ENCODE results near the gene UXT. TPM values are rescaled to one million over a fixed set of nuclear protein-coding genes. Genes with fewer than 3 reads are reported as not detected.

UXT gene
- polyA plus RNA-seq, 1 of the 3 experiments (the other 2 are of a cell fraction) = 205 TPM

- no peaks in the 10 kb centered on the region for H3K9me2 ChIP-seq
- peaks cover 7% of the 10 kb centered on the region; the same call in 1 of the 2 replicates for H3K79me2 ChIP-seq (ENCODE audit: insufficient read depth)
- ChIA-PET CTCF (no interaction called here), POLR2A (no interaction called here)
- H3F3A ChIP-seq (replicated peaks; ENCODE audit: insufficient read depth) = peaks cover 9% of the 10 kb centered on the region
- peak overlapping the region; percentile 48 to 61 for H3K4me3 ChIP-seq (ENCODE audit: low read depth in 2 of 2, low read length in 1 of 2)
- H3K9me3 ChIP-seq = no peaks in the 10 kb centered on the region
- H3K27ac ChIP-seq (ENCODE audit: low read depth in 2 of 2, low read length in 1 of 2) = peak overlapping the region; percentile 80 to 96
- 0 out of 4 replicates have a peak, but pooled peaks cover 0 to 5% of the 10 kb centered on the region in 2 experiments for H3K4me1 ChIP-seq (ENCODE audit: control insufficient read depth in 1 of 2, insufficient read depth in 2 of 2, low read depth in 1 of 2, low read length in 1 of 2)
- H4K20me1 ChIP-seq (ENCODE audit: insufficient read depth) = no peaks in the 10 kb centered on the region
- TF ChIP-seq CHD2 (IDR thresholded peaks at IDR 0.05; ENCODE audit: low read length, partially characterized antibody) (peak; percentile 13), NRF1 (IDR thresholded peaks at IDR 0.05; ENCODE audit: low read depth, low read length) (peak; percentile 62), EP300 (IDR thresholded peaks at IDR 0.05; ENCODE audit: borderline replicate concordance in 1 of 2, low read depth in 1 of 2, low read length in 1 of 2) (no peak), USF1 (IDR thresholded peaks at IDR 0.05; ENCODE audit: borderline replicate concordance, low read depth) (no peak), MXI1 (IDR thresholded peaks at IDR 0.05; ENCODE audit: low read depth, low read length) (no peak)
- H3K4me2 ChIP-seq = peak overlapping the region; percentile 54
- peak overlapping the region; percentile 87 for H3K9ac ChIP-seq
- no peak overlapping the region; the same call in 1 of the 2 replicates for H2AFZ ChIP-seq (ENCODE audit: low read depth)
- H3K36me3 ChIP-seq (replicated peaks in 1 of 2; ENCODE audit: control insufficient read depth in 1 of 2, insufficient read depth in 2 of 2, low read length in 1 of 2) = peaks cover 7 to 10% of the 10 kb centered on the region in 2 experiments
- H3K27me3 ChIP-seq (ENCODE audit: insufficient read depth) = no peaks in the 10 kb centered on the region; the same call in 1 of the 2 replicates
- WGBS (ENCODE audit: low lambda C conversion rate) = 32% methylated on average over 13 of the region's 13 CpGs
- no peak for DNase-seq
These were observed 688 bp downstream of the UXT start for GRCh38 chrX:47658301-47658683.

GRCh38 chrX:47651043-47651905 lies 7.7 kb downstream of the UXT start:
- no peak for DNase-seq
- WGBS (ENCODE audit: low lambda C conversion rate) = 21% methylated on average over 19 of the region's 19 CpGs
- Histone ChIP-seq H3K4me1 (ENCODE audit: control insufficient read depth in 1 of 2, insufficient read depth in 2 of 2, low read depth in 1 of 2, low read length in 1 of 2) (peaks cover 4 to 8% of the 10 kb centered on the region in 2 experiments; a peak in 1 of 4 replicates), H3K4me3 (ENCODE audit: low read depth in 2 of 2, low read length in 1 of 2) (peak overlapping the region; percentile 38 to 44), H3K9me3 (no peaks in the 10 kb centered on the region), H3K27me3 (ENCODE audit: insufficient read depth) (peaks cover 9% of the 10 kb centered on the region; the same call in 1 of the 2 replicates), H2AFZ (ENCODE audit: low read depth) (0 out of 2 replicates have a peak overlapping the region, but pooled peaks have one; percentile 29), H3K4me2 (peak overlapping the region; percentile 71), H3F3A (replicated peaks; ENCODE audit: insufficient read depth) (no peaks in the 10 kb centered on the region), H3K79me2 (ENCODE audit: insufficient read depth) (peaks cover 14% of the 10 kb centered on the region; the same call in 1 of the 2 replicates), H3K9ac (peak overlapping the region; percentile 49; the same call in 1 of the 2 replicates), H3K27ac (ENCODE audit: low read depth in 2 of 2, low read length in 1 of 2) (peak overlapping the region; percentile 51 to 60), H3K36me3 (replicated peaks in 1 of 2; ENCODE audit: control insufficient read depth in 1 of 2, insufficient read depth in 2 of 2, low read length in 1 of 2) (peaks cover 5 to 10% of the 10 kb centered on the region in 2 experiments), H3K9me2 (no peaks in the 10 kb centered on the region), H4K20me1 (ENCODE audit: insufficient read depth) (no peaks in the 10 kb centered on the region)
- no peak for TF ChIP-seq TEAD4 (IDR thresholded peaks at IDR 0.05; ENCODE audit: borderline replicate concordance, insufficient read depth)
- no peak for TF ChIP-seq GATA2 (CRISPR knock-in tag; IDR thresholded peaks at IDR 0.05)
- no peak for TF ChIP-seq POLR2AphosphoS5 (IDR thresholded peaks at IDR 0.05; ENCODE audit: low read depth, low read length)
- no peak for TF ChIP-seq NFIC (IDR thresholded peaks at IDR 0.05; ENCODE audit: borderline replicate concordance)
- TF ChIP-seq REST (IDR thresholded peaks at IDR 0.05; ENCODE audit: low read depth, low read length) = no peak
- TF ChIP-seq USF1 (IDR thresholded peaks at IDR 0.05; ENCODE audit: borderline replicate concordance, low read depth) = no peak
- CTCF ChIA-PET = interaction anchor here (0.8 kb wide), 1 partner anchor 13 kb away, joined by 4 read pairs; no protein-coding TSS in a partner anchor
- POLR2A ChIA-PET = interaction anchor here (1.2 kb wide), 1 partner anchor 28 kb away, joined by 4 read pairs; no protein-coding TSS in a partner anchor

All from SK-N-SH (cell line).